HG03520 (cell line): ENCODE results near the gene ERAS.

Experiments used
- ATAC-seq: cut with Tn5 transposase; IDR thresholded peaks from one replicate; pipeline ENCODE4 v1.9.1; 2021; ENCODE audit warnings: mild to moderate bottlenecking, moderate library complexity; ENCODE audit not compliant: unreplicated experiment

The ERAS gene, protein sequence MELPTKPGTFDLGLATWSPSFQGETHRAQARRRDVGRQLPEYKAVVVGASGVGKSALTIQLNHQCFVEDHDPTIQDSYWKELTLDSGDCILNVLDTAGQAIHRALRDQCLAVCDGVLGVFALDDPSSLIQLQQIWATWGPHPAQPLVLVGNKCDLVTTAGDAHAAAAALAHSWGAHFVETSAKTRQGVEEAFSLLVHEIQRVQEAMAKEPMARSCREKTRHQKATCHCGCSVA

DNA sequence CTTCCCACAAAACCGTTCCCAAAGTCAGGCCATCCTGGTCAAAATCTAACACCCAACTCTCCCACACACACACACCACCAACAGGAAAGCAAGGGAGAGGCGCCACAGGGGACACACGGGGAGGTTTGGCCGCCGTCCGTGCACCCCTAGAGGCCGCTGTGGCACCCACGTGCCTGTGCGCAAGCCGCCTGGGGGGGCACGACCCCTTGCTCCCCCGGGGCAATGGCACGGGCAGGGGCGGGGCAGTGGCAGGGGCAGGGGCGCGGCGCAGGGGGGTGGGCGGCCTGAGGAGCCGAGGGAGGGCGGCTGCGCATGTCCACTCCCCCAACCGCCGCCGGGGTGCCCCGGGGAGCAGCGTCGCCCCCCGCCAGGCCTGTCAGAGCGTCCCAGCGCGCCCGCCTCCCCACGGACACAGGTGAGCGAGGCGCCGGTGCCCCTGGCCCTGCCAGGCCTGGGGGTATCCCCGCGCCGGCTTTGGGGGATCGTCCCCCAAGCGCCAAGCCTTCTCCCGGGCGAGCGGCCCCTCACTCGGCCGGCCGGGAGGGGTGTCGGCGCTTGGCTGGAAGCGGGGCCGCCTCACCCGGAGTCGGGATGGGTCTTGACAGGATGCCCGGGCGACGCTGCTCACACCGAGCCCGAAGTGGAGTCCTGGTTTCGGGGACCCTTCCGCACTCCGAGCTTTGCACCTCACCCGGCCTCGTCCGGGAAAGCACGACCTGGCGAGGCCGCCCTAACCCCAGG lies at the start of gene ERAS:
TSS of gene ERAS (plus strand) at position 379 of the 741 bp plus-strand sequence. CDS start 2,611 bp downstream, outside the sequence.
- ATAC-seq = no peak

DNA sequence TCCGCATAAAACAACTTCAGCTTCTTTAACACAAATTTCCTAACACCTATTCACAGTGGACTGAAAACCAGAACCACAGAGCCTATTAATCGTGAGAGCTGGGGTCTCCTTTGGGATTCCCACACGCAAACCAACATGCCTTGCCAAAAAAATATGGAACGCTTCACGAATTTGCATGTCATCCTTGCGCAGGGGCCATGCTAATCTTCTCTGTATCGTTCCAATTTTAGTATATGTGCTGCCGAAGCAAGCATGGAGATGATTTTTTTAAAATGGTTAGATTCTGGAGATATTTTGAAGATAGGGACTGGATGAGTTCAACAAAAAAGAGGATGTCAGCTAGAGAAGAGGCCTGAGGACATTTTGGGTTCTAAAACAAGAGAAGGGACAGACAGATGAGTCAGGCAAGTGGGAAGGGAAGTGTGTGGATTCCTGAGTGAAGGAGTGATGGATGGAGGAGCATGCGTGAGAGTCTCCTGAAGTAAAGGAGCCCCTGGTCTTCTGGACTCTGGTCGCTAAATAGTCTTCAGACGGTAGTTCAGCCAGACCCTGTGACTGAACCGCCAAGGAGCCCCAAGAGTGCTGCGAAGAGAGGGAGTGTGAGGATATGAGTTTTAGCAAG lies 49.4 kb upstream of the ERAS start:
- ATAC-seq = no peak

DNA sequence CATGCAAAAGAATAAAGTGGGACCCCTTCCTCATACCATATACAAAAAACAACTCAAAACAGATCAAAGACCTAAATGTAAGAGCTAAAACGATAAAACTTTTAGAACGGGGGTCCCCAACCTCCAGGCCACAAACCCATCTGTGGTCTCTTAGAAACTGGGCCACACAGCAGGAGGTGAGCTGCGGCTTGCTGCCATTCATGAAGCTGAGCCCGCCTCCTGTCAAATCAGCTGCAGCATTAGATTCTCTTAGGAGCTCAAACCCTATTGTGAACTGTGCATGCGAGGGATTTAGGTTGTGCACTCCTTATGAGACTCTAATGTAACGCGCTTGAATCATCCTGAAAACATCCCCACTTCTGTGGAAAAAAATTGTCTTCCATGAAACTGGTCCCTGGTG lies 46.9 kb upstream of the ERAS start:
- ATAC-seq = no peak

DNA sequence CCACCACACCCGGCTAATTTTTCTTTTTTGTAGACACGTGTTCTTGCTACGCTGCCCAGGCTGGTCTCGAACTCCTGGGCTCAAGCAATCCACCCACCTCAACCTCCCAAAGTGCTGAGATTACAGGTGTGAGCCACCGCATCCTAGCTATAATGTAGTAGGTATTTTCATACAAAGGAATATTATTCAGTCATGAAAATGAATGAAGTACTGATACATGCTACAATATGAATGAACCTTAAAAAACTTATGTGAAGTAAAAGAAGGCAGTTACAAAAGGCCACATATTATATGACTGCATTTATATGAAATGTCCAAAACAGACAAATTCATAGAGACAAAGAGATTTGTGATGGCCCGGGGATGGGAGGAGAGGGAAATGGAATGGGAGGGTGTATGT lies 44.6 kb upstream of the ERAS start:
- no peak for ATAC-seq

DNA sequence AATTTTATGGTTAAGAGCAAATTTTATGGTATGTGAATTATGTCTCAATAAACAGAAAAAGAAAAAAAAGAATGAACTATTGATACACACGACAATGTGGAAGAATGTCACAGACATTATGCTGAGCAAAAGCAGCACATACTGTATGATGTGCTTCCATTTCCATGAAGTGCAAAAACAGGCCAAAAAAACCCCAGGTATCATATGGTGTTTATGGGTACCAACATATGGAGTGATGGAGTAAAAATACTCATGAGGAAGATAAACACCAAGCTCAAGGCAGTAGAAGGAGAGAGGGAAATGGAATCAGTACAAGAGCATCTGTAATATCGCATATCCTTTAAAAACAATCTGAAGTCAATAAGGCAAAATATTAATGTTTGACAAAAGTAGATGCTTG lies 44.1 kb upstream of the ERAS start:
- ATAC-seq = no peak

DNA sequence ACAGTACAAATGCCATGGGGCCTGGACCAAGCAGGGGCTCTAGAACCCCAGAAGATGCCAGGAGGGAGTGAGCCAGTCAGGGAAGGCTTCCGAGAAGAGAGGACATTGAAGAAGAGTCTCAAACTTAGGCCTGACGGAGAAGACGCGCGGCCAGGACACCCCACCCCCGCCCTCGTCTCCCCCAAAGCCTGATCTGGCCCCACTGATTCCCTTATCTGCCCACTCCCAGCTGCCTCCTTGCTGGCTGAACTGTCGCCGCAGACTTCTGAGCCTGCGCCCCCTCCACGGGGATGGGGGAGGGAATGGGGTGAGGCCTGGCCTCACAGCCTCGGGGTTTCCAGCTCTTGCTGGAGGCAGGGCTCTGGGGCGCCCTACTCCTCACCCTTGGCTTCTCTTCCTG lies 43.5 kb upstream of the ERAS start:
- no peak for ATAC-seq

DNA sequence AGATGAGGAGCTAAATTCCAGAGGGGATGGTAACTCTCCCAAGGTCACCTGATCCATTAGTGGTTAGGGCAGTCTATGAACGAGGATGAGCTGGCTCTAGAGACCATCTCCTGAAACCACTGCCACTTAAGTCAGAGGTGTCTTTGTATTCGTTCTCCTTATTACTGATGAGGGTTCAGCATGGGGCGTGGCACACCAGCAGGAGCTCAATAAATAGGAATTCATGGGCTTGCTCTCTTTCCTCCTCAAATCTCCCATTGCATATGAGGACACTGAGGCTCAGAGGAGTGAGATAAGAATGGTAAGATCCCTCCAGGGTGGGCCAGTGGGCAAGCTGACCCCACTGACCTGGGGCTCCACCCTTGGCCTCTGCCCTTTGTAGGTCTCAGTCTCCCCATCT lies 41.6 kb upstream of the ERAS start:
- ATAC-seq = no peak

DNA sequence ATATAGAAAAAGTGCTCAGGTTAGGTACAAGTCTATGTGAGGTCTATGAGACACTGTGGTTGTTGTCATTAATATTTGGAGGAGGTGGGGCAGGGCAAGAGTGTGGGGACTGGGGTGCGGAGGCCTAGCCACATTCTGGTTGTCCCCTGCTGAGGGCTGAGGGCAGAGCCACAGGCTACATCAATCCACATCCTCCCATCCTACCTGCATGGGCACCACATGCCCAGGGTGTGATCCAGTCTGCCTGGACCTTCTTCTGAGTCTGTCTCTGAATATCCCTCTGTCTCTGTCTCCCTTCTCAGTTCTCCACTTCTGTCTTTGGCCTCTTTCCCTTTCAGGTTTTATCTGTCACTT lies 41.1 kb upstream of the ERAS start:
- no peak for ATAC-seq

DNA sequence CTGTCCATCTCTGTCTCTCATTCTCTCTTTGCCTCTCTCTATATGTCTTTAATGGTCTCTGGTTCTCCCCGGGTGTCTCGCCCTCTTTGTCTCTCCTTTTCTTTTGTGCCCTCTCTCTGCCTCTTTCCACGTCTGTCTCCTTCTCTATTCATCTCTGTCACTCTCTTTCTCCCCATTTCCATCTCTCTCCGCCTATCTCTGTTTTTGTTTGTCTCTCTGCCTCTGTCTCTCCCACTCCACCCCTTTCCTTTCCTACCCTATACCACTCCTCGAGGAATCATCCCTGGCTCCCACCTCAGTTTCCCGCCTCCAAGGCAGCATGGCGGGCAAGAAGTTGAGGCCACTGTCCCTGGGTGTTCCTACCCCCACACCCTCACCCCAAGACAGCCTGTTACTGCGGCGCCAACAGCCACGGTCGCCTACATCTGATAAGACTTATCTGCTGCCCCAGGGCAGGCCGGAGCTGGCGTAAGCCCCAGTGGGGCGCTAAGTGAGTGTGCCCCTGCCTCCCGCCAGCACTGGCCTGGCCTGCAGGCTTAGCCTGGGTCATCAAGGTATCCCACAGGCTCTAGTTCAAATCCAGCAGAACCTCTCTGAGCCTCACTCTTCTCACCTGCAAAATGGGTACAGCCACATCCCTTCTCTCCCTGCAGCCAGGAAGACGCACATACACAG lies 40.6 kb upstream of the ERAS start:
- no peak for ATAC-seq

DNA sequence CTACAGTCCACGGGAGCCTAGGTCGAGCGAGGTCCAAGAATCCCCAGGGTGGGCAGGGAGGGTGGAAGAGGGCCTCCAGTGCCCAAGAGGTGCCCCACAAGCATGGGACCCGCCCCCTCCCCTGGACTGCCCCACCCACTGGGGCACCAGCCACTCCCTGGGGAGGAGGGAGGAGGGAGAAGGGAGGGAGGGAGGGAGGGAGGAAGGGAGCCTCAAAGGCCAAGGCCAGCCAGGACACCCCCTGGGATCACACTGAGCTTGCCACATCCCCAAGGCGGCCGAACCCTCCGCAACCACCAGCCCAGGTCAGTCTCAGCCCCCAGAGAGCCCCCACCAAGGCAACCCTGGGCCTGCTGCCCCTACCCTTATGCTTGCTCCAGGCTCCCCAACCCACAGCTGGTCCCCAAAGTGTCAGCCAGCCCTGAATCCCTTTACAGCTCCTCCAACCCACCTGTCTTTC lies 39.9 kb upstream of the ERAS start, which contains the start of gene GATA1:
TSS of gene GATA1 (plus strand) at position 250 of the 460 bp plus-strand sequence. CDS start 4,520 bp downstream, outside the sequence.
- no peak for ATAC-seq

DNA sequence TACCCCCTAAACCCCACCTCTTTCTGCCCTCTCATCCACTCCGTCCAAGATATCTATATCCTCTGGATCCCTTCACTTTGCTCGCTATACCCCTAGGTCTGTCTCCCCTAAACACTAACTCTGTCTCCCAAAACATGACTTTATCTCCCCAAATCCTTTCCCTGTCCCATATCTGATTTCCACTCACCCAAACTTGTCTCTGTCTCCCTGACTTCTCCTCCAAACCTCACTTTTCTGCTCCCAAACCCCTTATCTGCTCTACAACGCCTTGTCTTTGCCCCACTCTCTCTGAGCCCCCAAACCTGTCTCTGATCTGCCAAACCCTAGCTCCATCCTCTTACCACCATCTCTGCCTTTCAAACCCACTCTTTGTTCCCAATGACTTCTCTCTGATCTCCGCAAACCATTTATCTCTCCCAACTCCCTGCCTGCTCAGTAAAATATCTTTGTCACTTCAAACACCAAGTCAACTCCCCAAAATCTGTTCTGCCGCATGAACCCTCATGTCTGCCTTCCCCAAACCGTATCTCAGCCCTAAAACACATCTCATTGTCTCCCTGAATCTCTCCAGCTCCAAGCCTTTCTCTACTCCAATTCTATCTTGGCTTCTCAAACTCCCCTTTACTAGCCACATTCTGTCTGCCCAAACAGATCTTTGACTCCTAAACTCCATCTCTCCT lies 39.3 kb upstream of the ERAS start:
- no peak for ATAC-seq

DNA sequence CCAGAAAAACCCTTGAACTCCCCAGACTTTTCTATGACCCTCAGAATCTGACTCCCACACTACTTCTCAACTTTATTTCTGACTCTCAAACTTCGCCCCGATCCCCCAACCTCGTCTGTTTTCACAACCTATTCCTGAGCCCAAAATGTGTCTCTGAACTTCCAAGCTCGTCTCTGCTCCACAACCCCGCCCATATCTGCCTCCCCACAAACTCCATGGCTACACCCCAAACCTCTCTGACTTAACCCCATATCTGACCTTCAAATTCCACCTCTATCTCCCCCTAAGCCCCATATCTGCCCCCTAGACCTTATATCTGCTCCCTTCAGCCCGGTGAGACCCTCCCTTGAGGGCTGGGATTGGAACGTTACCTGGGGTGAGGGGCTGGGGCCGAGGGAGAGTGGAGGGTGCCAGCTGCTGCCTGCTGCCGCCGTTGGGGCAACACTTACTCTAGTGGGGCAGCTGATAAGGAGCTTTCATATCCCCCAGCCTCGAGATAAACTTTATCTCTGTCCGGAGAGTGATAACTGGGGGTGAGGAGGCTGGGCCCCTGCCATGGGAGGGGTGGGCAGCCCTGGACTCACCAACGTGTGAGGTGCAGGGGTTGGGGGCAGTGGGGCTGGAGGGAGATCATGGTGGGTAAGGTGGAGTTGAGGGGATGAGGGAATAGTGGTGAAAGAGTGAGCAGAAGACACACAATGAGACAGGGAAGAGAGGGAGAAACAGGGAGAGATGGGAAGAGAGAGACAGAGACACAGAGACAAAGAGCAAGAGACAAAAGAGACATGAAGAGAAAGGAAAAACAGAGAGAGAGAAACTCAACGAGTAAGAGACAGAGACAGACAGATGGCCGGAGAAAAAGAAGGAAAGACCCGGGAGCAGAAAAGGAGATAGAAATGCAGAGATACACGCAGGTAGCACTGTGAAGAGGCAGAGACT lies 38.5 kb upstream of the ERAS start:
- ATAC-seq = no peak

DNA sequence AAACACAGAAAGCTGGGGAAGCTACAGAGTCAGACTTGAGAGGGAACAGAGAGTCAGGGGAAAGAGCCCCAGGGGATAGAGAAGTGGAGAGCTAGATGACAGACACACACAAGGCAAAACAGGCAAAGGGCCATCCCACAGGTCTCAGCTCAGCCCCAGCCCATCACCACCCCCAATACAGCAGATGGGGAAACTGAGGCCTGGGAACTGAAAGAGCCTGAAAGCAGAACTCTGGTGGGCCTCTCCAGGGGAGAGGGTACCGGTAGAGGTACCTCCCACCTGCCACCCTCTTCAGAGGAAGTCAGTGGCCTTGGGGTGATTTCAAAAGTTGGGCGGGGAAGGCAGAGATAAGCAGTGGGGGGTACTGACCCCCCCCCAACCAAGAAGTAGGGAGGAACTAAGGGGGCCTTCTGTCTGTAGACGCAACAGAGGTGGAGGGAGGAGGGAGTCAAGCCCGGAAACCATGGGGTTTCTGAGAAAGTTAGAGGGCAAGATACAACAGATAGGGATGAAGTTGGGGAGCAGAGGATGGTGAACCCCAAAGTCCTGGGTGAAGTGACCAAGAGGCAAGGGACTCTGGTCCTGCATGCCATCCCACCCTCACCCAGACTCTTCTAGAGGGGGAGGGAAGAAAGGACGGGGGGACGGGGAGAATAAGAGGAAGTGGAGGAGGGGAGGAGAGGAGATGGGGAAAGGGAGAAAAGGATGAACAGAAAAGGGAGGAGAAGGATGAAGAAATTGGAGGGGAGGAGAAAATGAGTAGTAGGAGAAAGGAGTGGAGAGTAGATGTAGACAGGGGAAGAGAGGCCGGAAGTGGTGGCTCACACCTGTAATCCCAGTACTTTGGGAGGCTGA lies 36.7 kb upstream of the ERAS start:
- ATAC-seq = no peak

DNA sequence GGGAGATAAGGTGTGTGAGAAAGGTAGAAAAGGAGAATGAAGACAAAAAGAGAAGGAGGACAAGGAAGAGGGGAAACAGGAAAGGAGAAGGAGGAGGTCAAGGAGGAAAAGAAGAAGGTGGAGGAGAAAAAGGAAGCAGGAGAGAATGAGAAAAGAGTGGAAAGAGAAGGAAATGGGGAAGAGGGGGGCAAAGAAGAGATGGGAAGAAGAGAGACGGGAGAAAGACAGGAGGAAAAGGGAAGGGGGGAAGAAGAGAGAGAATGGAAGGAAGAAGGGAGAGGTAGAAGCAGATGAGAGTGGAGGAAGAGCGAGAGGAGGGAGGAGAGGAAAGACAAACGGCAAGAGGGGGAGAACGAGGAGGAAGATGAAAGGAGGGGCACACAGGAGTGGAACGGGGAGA lies 35.8 kb upstream of the ERAS start:
- no peak for ATAC-seq

DNA sequence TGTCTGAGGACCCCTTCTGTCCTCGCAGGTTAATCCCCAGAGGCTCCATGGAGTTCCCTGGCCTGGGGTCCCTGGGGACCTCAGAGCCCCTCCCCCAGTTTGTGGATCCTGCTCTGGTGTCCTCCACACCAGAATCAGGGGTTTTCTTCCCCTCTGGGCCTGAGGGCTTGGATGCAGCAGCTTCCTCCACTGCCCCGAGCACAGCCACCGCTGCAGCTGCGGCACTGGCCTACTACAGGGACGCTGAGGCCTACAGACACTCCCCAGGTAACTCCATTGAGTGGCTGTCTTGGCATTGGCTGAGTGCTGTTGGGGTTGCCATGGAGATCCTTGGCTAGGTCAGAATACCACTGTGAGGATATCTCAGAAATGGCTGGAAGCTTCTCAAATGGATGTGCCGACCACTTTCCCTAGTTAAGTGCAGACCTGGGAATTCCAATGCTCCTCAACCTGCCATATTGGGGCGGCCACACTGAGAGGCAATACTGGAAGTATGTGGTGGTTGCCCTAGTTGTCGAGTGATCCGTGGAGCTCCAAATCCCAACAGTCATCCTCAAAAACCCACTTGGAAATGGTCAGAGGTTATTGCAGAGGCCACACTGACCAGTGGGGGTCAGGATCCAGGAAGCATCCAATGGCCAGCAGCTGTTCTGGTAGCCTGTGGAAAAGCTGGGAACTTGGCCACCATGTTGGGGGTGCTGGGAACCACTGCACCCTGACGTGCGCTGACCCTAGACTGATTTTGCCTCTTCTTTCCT lies 35.1 kb upstream of the ERAS start:
- no peak for ATAC-seq

DNA sequence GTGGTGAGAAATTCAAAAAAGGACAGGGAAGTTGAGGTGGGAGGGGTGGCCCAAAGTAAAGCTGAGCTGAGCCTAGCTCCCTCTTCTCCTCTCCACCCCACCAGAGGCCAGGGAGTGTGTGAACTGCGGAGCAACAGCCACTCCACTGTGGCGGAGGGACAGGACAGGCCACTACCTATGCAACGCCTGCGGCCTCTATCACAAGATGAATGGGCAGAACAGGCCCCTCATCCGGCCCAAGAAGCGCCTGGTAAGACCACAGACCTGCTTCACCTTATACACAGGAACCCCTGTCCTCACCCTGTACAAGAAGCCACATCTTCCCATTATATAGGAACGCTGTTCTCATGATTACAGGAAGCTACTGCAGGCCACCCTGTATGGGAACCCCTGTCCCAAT lies 34.1 kb upstream of the ERAS start:
- ATAC-seq = no peak

DNA sequence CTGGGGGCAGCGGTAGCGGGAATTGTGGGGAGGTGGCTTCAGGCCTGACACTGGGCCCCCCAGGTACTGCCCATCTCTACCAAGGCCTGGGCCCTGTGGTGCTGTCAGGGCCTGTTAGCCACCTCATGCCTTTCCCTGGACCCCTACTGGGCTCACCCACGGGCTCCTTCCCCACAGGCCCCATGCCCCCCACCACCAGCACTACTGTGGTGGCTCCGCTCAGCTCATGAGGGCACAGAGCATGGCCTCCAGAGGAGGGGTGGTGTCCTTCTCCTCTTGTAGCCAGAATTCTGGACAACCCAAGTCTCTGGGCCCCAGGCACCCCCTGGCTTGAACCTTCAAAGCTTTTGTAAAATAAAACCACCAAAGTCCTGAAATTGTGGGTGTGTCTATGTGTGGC lies 32.4 kb upstream of the ERAS start:
- no peak for ATAC-seq

DNA sequence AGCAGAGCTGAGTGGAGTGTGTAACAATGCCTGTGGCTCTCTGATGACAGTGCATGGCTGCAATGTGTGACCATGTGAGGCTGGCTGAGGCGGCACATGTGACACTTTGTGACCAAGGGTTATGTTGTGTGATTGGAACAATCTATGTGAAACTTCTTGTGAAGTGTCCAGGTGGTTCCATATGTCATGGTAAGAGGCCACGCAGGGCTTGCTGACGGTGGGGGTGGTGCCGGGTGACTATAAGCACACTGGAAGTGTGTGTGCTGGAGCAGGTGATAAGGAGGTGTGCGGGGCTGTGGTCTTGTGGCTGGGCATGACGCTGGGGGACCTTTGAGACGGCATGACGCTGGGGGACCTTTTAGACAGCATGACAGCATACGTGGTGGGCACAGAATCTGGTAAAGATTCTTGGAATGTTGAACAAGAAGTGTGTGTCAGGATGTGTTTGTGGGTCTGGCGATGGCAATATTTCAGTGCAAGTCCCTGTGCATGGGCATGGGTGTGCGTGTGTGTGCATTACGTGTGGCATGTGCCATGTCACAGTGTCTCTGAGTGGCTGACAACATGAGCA lies 31.9 kb upstream of the ERAS start:
- no peak for ATAC-seq
